T-helper 2 cell treated with Interferon-gamma antibody and Interleukin-4, amounts not matched to agents 100 ng/mL and 5 ng/mL, for 36 hours (primary cell): ENCODE measurements around the gene DAP. TPM values are rescaled to one million over a fixed set of nuclear protein-coding genes. Genes with fewer than 3 reads are reported as not detected.
"Not testable (repeated sequence)": the region's sequence is repeated elsewhere in the genome, so short reads cannot be mapped to it uniquely, and the experiment has no call there.

ENCODE experiments used
- intact Hi-C: fragments of 100-400 bp; cut with micrococcal nuclease; formaldehyde crosslinking; loops from one replicate; pipeline ENCODE4 v1.15.1; 2023
- total RNA-seq: library from RNA; stranded (reverse); gene quantifications from 2 replicates; pipeline ENCODE4 v1.2.3, GENCODE V29; 2022

DAP gene
- total RNA-seq, 1 donor from 2014 or later, result 65.8 TPM

GRCh38 chr5:10674582-10674981, 86.5 kb downstream of the DAP start:
- intact Hi-C loops, result no loop called here

GRCh38 chr5:10674096-10674495, 86.9 kb downstream of the DAP start:
- intact Hi-C loops, result no loop called here

- intact Hi-C loops, result no loop called here
Measured at GRCh38 chr5:10673407-10673806, 87.6 kb downstream of the DAP start.

- intact Hi-C loops, result no loop called here
Measured at GRCh38 chr5:10673017-10673389, 88.0 kb downstream of the DAP start.

GRCh38 chr5:10672146-10673016, 88.7 kb downstream of the DAP start:
- intact Hi-C loops, result no loop called here

- intact Hi-C loops, result no loop called here
Measured at GRCh38 chr5:10671041-10672008, 89.7 kb downstream of the DAP start.

- intact Hi-C loops, result no loop called here
Measured at GRCh38 chr5:10669983-10670382, 91.1 kb downstream of the DAP start.

GRCh38 chr5:10668697-10669096, 92.3 kb downstream of the DAP start:
- intact Hi-C loops, result no loop called here

GRCh38 chr5:10667431-10668057, 93.5 kb downstream of the DAP start:
- intact Hi-C loops, result no loop called here

GRCh38 chr5:10666531-10667299, 94.3 kb downstream of the DAP start:
- intact Hi-C loops, result no loop called here

GRCh38 chr5:10665799-10666198, 95.2 kb downstream of the DAP start:
- intact Hi-C loops, result no loop called here

GRCh38 chr5:10664180-10664769, 96.8 kb downstream of the DAP start:
- intact Hi-C loops, result not testable (repeated sequence)

- intact Hi-C loops, result no loop called here
Measured at GRCh38 chr5:10663489-10664179, 97.4 kb downstream of the DAP start.

GRCh38 chr5:10662661-10663488, 98.2 kb downstream of the DAP start:
- intact Hi-C loops, result no loop called here

- intact Hi-C loops, result no loop called here
Measured at GRCh38 chr5:10662083-10662482, 99.0 kb downstream of the DAP start.

GRCh38 chr5:10661401-10661800, 99.6 kb downstream of the DAP start:
- intact Hi-C loops, result no loop called here

GRCh38 chr5:10660720-10661387, 100.2 kb downstream of the DAP start:
- intact Hi-C loops, result no loop called here

- intact Hi-C loops, result no loop called here
Measured at GRCh38 chr5:10660135-10660534, 100.9 kb downstream of the DAP start.
